Smooth muscle cell (in vitro differentiated cells): ENCODE measurements around the gene ERO1B. TPM values are rescaled to one million over a fixed set of nuclear protein-coding genes. Genes with fewer than 3 reads are reported as not detected.
"Not testable (repeated sequence)": the region's sequence is repeated elsewhere in the genome, so short reads cannot be mapped to it uniquely, and the experiment has no call there.

ENCODE experiments used
- DNase-seq: peaks from one replicate; lab custom pipeline; 2025; ENCODE audit not compliant: unreplicated experiment; lab: John Stamatoyannopoulos, UW
- H2AFZ ChIP-seq: fragments of 200-600 bp; sonication (generic); 2 replicates; pipeline ENCODE4 v1.6.0; 2016; ENCODE audit warnings: antibody characterized with exemption, low read depth, mild to moderate bottlenecking
- H3F3A ChIP-seq: fragments of 200-600 bp; sonication (generic); 2 replicates; pipeline ENCODE4 v1.6.0; 2017; ENCODE audit warnings: antibody characterized with exemption, low read depth
- H3K27ac ChIP-seq: fragments of 200-600 bp; sonication (generic); 2 replicates; pipeline ENCODE4 v1.5.1; 2016; ENCODE audit warnings: low read depth, mild to moderate bottlenecking
- H3K27me3 ChIP-seq: fragments of 200-600 bp; sonication (generic); 2 replicates; pipeline ENCODE4 v1.6.1; 2016; ENCODE audit warnings: low read depth, mild to moderate bottlenecking
- H3K36me3 ChIP-seq: fragments of 200-600 bp; sonication (generic); 2 replicates; pipeline ENCODE4 v1.5.1; 2016; ENCODE audit warnings: low read depth
- H3K4me1 ChIP-seq: fragments of 200-600 bp; sonication (generic); 2 replicates; pipeline ENCODE4 v1.5.1; 2016; ENCODE audit warnings: low read depth
- H3K4me2 ChIP-seq: fragments of 200-600 bp; sonication (generic); 2 replicates; pipeline ENCODE4 v1.6.0; 2016; ENCODE audit warnings: mild to moderate bottlenecking
- H3K4me3 ChIP-seq: fragments of 200-600 bp; sonication (generic); 2 replicates; pipeline ENCODE4 v1.5.1; 2016; ENCODE audit warnings: mild to moderate bottlenecking
- H3K79me2 ChIP-seq: fragments of 200-600 bp; sonication (generic); 2 replicates; pipeline ENCODE4 v1.6.0; 2016; ENCODE audit warnings: low read depth, mild to moderate bottlenecking
- H3K9ac ChIP-seq: fragments of 200-600 bp; sonication (generic); 2 replicates; pipeline ENCODE4 v1.6.0; 2016; ENCODE audit warnings: low read depth
- H3K9me3 ChIP-seq: fragments of 200-600 bp; sonication (generic); replicated peaks from 2 replicates; pipeline ENCODE4 v1.5.1; 2016; ENCODE audit warnings: low read depth
- H4K20me1 ChIP-seq: fragments of 200-600 bp; sonication (generic); 2 replicates; pipeline ENCODE4 v1.6.0; 2016; ENCODE audit warnings: low read depth
- WGBS: methylation state at CpG from one replicate; pipeline ENCODE4 v1.1.7; 2016; ENCODE audit warnings: low lambda C conversion rate; 5-methylcytosine and 5-hydroxymethylcytosine counted together
- polyA plus RNA-seq: library from polyadenylated mRNA; unstranded; fragments of >200 nt; fragmentation: Nextera tagmentation; extraction: Ambion mirVana; gene quantifications from 2 replicates; pipeline ENCODE4 v1.2.1, GENCODE V29; 2016
- total RNA-seq: library from RNA; depleted of rRNA; stranded (reverse); fragments of >200 nt; gene quantifications from 2 replicates; pipeline ENCODE4 v1.2.3, GENCODE V29; 2014
- TF ChIP-seq, protein P1 (sequence below): fragments of 200-600 bp; sonication (generic); IDR thresholded peaks from 2 replicates; pipeline ENCODE4 v1.5.1; 2017; ENCODE audit warnings: borderline replicate concordance, mild to moderate bottlenecking, antibody characterized with exemption; ENCODE audit not compliant: insufficient read depth, poor library complexity, severe bottlenecking

ERO1B gene
- total and polyA plus RNA-seq, 2 experiments from 2014 or later, result 1.3 to 1.9 TPM

DNA sequence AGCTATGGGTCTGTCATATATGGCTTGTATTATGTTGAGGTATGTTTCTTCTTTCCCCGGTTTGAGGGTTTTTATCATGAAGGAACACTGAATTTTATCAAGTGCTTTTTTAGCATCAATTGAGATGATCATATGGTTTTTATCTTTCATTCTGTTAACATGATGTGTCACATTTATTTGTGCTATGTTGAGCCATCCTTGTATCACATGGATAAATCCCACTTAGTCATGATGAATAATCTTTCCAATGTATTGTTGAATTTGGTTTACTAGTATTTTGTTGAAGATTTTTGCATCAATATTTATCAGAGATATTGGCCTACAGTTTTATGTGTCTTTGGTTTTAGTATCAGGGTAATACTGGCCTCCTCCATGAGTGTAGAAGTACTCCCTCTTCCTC is 77.7 kb downstream of the ERO1B start:
- Histone ChIP-seq H3F3A (no peaks in the 10 kb centered on the region), H3K4me2 (no peak overlapping the region), H3K36me3 (peaks cover 13% of the 10 kb centered on the region), H4K20me1 (no peaks in the 10 kb centered on the region), H2AFZ (no peak overlapping the region), H3K4me3 (no peak overlapping the region), H3K9ac (no peak overlapping the region), H3K27ac (no peak overlapping the region), H3K4me1 (peaks cover 18% of the 10 kb centered on the region), H3K27me3 (no peaks in the 10 kb centered on the region), H3K9me3 (peaks cover 5% of the 10 kb centered on the region), H3K79me2 (no peaks in the 10 kb centered on the region)
- no peak for DNase-seq
- TF ChIP-seq, protein P1, sequence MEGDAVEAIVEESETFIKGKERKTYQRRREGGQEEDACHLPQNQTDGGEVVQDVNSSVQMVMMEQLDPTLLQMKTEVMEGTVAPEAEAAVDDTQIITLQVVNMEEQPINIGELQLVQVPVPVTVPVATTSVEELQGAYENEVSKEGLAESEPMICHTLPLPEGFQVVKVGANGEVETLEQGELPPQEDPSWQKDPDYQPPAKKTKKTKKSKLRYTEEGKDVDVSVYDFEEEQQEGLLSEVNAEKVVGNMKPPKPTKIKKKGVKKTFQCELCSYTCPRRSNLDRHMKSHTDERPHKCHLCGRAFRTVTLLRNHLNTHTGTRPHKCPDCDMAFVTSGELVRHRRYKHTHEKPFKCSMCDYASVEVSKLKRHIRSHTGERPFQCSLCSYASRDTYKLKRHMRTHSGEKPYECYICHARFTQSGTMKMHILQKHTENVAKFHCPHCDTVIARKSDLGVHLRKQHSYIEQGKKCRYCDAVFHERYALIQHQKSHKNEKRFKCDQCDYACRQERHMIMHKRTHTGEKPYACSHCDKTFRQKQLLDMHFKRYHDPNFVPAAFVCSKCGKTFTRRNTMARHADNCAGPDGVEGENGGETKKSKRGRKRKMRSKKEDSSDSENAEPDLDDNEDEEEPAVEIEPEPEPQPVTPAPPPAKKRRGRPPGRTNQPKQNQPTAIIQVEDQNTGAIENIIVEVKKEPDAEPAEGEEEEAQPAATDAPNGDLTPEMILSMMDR, result no peak
- 96% methylated on average over 1 of the region's 1 CpG for WGBS

DNA sequence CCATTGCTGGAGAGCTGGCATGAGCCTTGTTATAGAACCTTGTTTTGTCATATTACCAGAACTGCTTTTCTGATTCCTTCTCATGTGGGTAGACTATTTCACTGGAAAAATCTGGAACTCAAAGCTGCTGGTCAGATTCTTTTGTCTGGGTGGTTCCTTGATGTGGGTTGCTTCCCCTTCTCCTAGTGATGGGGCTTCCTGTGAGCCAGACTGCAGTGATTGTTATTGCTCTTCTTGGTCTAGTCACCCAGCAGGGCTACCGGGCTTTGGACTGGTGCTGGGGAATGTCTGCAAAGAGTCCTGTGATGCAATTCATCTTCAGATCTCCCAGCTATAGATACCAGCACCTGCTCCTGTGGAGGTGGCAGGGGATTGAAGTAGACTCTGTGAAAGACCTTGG is 80.0 kb downstream of the ERO1B start:
- Histone ChIP-seq H3K79me2 (no peaks in the 10 kb centered on the region), H3F3A (no peaks in the 10 kb centered on the region), H3K4me3 (no peak overlapping the region), H3K27ac (no peak overlapping the region), H2AFZ (no peak overlapping the region), H3K4me2 (no peak overlapping the region), H3K27me3 (no peaks in the 10 kb centered on the region), H3K36me3 (peaks cover 13% of the 10 kb centered on the region), H3K4me1 (peaks cover 15% of the 10 kb centered on the region), H4K20me1 (no peaks in the 10 kb centered on the region), H3K9ac (no peak overlapping the region), H3K9me3 (peaks cover 5% of the 10 kb centered on the region)
- 100% methylated on average over 1 of the region's 1 CpG for WGBS
- DNase-seq, result no peak
- TF ChIP-seq, protein P1, result no peak

DNA sequence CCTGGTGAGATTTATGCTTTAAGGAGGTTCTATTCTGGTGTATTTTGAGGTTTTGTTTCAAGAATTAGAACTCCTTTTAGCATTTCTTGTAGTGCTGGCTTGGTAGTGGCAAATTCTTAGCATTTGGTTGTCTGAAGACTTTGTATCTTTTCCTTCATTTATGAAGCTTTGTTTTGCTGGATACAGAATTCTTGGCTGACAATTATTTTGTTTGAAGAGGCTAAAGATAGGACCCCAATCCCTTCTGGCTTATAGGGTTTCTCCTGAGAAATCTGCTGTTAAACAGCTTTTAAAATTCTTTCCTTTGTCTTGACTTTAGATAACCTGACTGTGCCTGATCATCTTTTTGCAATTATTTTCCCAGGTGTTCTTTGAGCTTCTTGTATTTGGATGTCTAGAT is 80.8 kb downstream of the ERO1B start:
- Histone ChIP-seq H3K9ac (no peak overlapping the region), H3K79me2 (no peaks in the 10 kb centered on the region), H4K20me1 (no peaks in the 10 kb centered on the region), H3K4me2 (no peak overlapping the region), H3K27ac (no peak overlapping the region), H3K27me3 (no peaks in the 10 kb centered on the region), H3F3A (no peaks in the 10 kb centered on the region), H3K4me3 (no peak overlapping the region), H2AFZ (no peak overlapping the region), H3K9me3 (peaks cover 5% of the 10 kb centered on the region), H3K36me3 (peaks cover 13% of the 10 kb centered on the region), H3K4me1 (peaks cover 9% of the 10 kb centered on the region)
- DNase-seq, result no peak
- TF ChIP-seq, protein P1, result no peak

DNA sequence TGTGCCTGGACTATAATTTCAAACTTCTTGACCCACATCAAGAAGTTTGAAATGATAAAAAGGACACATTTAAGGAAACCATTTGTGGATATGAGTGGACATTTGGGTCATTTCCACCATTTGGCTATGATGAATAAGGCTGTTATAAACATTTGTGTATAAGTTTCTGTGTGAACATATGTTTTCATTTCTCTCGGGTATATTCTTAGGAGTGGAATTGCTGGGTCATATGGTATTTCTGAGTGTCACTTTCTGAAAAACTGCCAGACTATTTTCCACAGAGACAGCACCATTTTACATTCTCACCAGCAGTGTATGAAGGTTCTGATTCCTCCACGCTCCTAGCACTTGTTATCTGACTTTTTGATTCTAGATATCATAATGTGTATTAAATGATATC is 88.6 kb downstream of the ERO1B start:
- Histone ChIP-seq H3K4me3 (no peak overlapping the region), H3K27me3 (no peaks in the 10 kb centered on the region), H4K20me1 (no peaks in the 10 kb centered on the region), H3K36me3 (no peaks in the 10 kb centered on the region), H2AFZ (no peak overlapping the region), H3F3A (no peaks in the 10 kb centered on the region), H3K9ac (no peak overlapping the region), H3K79me2 (no peaks in the 10 kb centered on the region), H3K4me1 (no peaks in the 10 kb centered on the region), H3K27ac (no peak overlapping the region), H3K9me3 (no peaks in the 10 kb centered on the region), H3K4me2 (no peak overlapping the region)
- TF ChIP-seq, protein P1, result no peak
- WGBS, result 90% methylated on average over 2 of the region's 2 CpGs
- DNase-seq, result no peak

DNA sequence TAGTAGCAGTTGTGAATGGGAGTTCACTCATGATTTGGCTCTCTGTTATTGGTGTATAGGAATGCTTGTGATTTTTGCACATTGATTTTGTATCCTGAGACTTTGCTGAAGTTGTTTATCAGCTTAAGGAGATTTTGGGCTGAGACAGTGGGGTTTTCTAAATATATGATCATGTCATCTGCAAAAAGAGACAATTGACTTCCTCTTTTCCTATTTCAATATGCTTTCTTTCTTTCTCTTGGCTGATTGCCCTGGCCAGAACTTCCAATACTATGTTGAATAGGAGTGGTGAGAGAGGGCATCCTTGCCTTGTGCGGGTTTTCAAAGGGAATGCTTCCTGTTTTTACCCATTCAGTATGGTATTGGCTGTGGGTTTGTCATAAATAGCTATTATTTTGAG is 93.7 kb downstream of the ERO1B start:
- not testable (repeated sequence) for H3F3A ChIP-seq, H3K36me3 ChIP-seq, H3K9ac ChIP-seq, DNase-seq, H2AFZ ChIP-seq, H3K4me2 ChIP-seq, H4K20me1 ChIP-seq, H3K4me1 ChIP-seq, H3K9me3 ChIP-seq, H3K4me3 ChIP-seq, H3K27ac ChIP-seq, H3K27me3 ChIP-seq, H3K79me2 ChIP-seq
- WGBS, result 94% methylated on average over 1 of the region's 1 CpG

DNA sequence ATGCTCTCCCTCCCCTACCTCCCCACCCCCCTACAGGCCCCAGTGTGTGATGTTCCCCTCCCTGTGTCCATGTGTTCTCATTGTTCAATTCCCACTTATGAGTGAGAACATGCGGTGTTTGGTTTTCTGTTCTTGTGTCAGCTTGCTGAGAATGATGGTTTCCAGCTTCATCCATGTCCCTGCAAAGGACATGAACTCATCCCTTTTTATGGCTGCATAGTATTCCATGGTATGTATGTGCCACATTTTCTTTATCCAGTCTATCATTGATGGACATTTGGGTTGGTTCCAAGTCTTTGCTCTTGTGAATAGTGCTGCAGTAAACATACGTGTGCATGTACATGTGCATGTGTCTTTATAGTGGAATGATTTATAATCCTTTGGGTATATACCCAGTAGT is 95.3 kb downstream of the ERO1B start:
- not testable (repeated sequence) for H2AFZ ChIP-seq, H3K79me2 ChIP-seq, H3F3A ChIP-seq, H3K9ac ChIP-seq, H3K4me2 ChIP-seq, H3K4me1 ChIP-seq, H3K4me3 ChIP-seq, H4K20me1 ChIP-seq, H3K27ac ChIP-seq, DNase-seq, H3K36me3 ChIP-seq, H3K27me3 ChIP-seq, H3K9me3 ChIP-seq
- WGBS, result 100% methylated on average over 2 of the region's 2 CpGs
